Keratinocyte (primary cell): ENCODE measurements around the gene DUSP22. TPM values are rescaled to one million over a fixed set of nuclear protein-coding genes. Genes with fewer than 3 reads are reported as not detected.

Experiments used
- DNase-seq: peaks from one replicate; pipeline ENCODE4 v3.0.0-alpha.2; 2011; ENCODE audit warnings: low read depth, missing footprints, low spot score
- FAIRE-seq: peaks from 2 replicates; lab custom pipeline; 2011; peaks lifted over from hg19 to GRCh38; lab: Jason Lieb, UNC
- H2AFZ ChIP-seq: 2 replicates; pipeline ENCODE4 v1.6.0; 2012; ENCODE audit warnings: low read length, control low read depth, inconsistent platforms; ENCODE audit not compliant: control insufficient read depth
- H3K27ac ChIP-seq: 2 replicates; pipeline ENCODE4 v1.5.1; 2011; ENCODE audit warnings: low read length; ENCODE audit not compliant: control insufficient read depth, insufficient read depth
- H3K27me3 ChIP-seq: 3 replicates; pipeline ENCODE4 v1.6.0; 2011; ENCODE audit warnings: low read length; ENCODE audit not compliant: control insufficient read depth, insufficient read depth; ENCODE audit errors: extremely low read depth
- H3K36me3 ChIP-seq, 2 experiments: 2 replicates in 1 of 2; 3 replicates in 1 of 2; pipeline ENCODE4 v1.5.1; 2011; ENCODE audit warnings: low read length in 2 of 2, mild to moderate bottlenecking in 1 of 2; ENCODE audit not compliant: control insufficient read depth in 2 of 2, insufficient read depth in 2 of 2; ENCODE audit errors: extremely low read depth in 1 of 2
- H3K4me1 ChIP-seq: 3 replicates; pipeline ENCODE4 v1.5.1; 2011; ENCODE audit warnings: low read length; ENCODE audit not compliant: control insufficient read depth, insufficient read depth; ENCODE audit errors: extremely low read depth
- H3K4me2 ChIP-seq: 3 replicates; pipeline ENCODE4 v1.6.0; 2011; ENCODE audit warnings: low read depth, low read length; ENCODE audit not compliant: control insufficient read depth, insufficient read depth; ENCODE audit errors: extremely low read depth
- H3K4me3 ChIP-seq, 3 experiments: fragments of 200-600 bp in 1 of 3; sonication (generic) in 1 of 3; 2 replicates in 2 of 3; 3 replicates in 1 of 3; pipeline ENCODE4 v1.5.1; 2011 to 2016; ENCODE audit warnings: low read length in 3 of 3, mild to moderate bottlenecking in 3 of 3, control low read depth in 2 of 3, inconsistent platforms in 1 of 3, low read depth in 1 of 3, mixed read lengths in 1 of 3, mixed run types in 1 of 3, moderate library complexity in 1 of 3; ENCODE audit not compliant: control insufficient read depth in 2 of 3, insufficient read depth in 2 of 3; ENCODE audit errors: extremely low read depth in 1 of 3
- H3K79me2 ChIP-seq: 2 replicates; pipeline ENCODE4 v1.6.0; 2012; ENCODE audit warnings: low read length; ENCODE audit not compliant: control insufficient read depth, insufficient read depth
- H3K9ac ChIP-seq: 3 replicates; pipeline ENCODE4 v1.6.0; 2011; ENCODE audit warnings: low read length; ENCODE audit not compliant: control insufficient read depth, insufficient read depth; ENCODE audit errors: extremely low read depth
- H3K9me1 ChIP-seq: 3 replicates; pipeline ENCODE4 v1.6.0; 2011; ENCODE audit warnings: low read length; ENCODE audit not compliant: control insufficient read depth, insufficient read depth; ENCODE audit errors: extremely low read depth
- H3K9me3 ChIP-seq: 2 replicates; pipeline ENCODE4 v1.5.1; 2012; ENCODE audit warnings: low read depth, low read length; ENCODE audit not compliant: control insufficient read depth
- H4K20me1 ChIP-seq: 3 replicates; pipeline ENCODE4 v1.6.0; 2011; ENCODE audit warnings: low read length; ENCODE audit not compliant: control insufficient read depth, insufficient read depth; ENCODE audit errors: extremely low read depth
- CTCF ChIP-seq, 3 experiments: IDR thresholded peaks in 1 of 3; conservative IDR thresholded peaks in 1 of 3; optimal IDR thresholded peaks in 1 of 3; 2 replicates in 2 of 3; 3 replicates in 1 of 3; pipeline versions ENCODE3 to v1.5.1; 2011; ENCODE audit warnings: low read length in 3 of 3, mild to moderate bottlenecking in 3 of 3, moderate library complexity in 2 of 3, control low read depth in 1 of 3, inconsistent platforms in 1 of 3; ENCODE audit not compliant: insufficient read depth in 2 of 3; ENCODE audit errors: extremely low read depth in 1 of 3
- EZH2 ChIP-seq: IDR thresholded peaks from one replicate; pipeline ENCODE4 v1.6.1; 2012; ENCODE audit warnings: inconsistent platforms, mild to moderate bottlenecking, low read length, moderate library complexity
- dilution Hi-C: fragments of 300-500 bp; cut with MboI; formaldehyde crosslinking; loops from one replicate; pipeline ENCODE4 v1.7.0; 2020; ENCODE audit warnings: low sequenced_read_pairs; ENCODE audit not compliant: extremely low pct_ligation_motif_present
- polyA plus RNA-seq, 5 experiments: library from polyadenylated mRNA; depleted of rRNA in 3 of 5; stranded (reverse) in 3 of 5; stranded (forward) in 1 of 5; unstranded in 1 of 5; fragments of >200 nt; gene quantifications; 1 replicate in 1 of 5; 2 replicates in 3 of 5; 3 replicates in 1 of 5; pipeline versions ENCODE4 v1.2.1 to v1.2.3, GENCODE V29; 2011 to 2012; ENCODE audit warnings: missing spikeins in 2 of 5, low read depth in 1 of 5, low replicate concordance in 1 of 5

Gene DUSP22
- polyA plus RNA-seq, 1 donor (not counting 4 experiments of a cell fraction or from before 2014, with no cell fraction given): 17.3 TPM

- Histone ChIP-seq H3K4me1 (peaks cover 6% of the 10 kb centered on the region), H4K20me1 (no peaks in the 10 kb centered on the region), H2AFZ (no peak overlapping the region), H3K4me2 (no peak overlapping the region), H3K36me3 (peaks cover 0 to 3% of the 10 kb centered on the region in 2 experiments), H3K4me3 (no peak overlapping the region), H3K9ac (no peak overlapping the region), H3K9me1 (no peaks in the 10 kb centered on the region), H3K79me2 (peaks cover 10% of the 10 kb centered on the region), H3K27me3 (no peaks in the 10 kb centered on the region), H3K9me3 (peaks cover 8% of the 10 kb centered on the region), H3K27ac (no peak overlapping the region)
- DNase-seq (no peak), FAIRE-seq (no peak)
- dilution Hi-C loops: no loop called here
- TF ChIP-seq CTCF (optimal IDR thresholded peaks at IDR 0.05 in 1 of 3, IDR thresholded peaks at IDR 0.05 in 1 of 3, conservative IDR thresholded peaks at IDR 0.05 in 1 of 3; ENCODE audit: extremely low read depth in 1 of 3, insufficient read depth in 2 of 3, low read length in 3 of 3) (no peak), EZH2 (no peak)
These were observed 12.6 kb downstream of the DUSP22 start for GRCh38 chr6:304833-305370.

- TF ChIP-seq CTCF (optimal IDR thresholded peaks at IDR 0.05 in 1 of 3, IDR thresholded peaks at IDR 0.05 in 1 of 3, conservative IDR thresholded peaks at IDR 0.05 in 1 of 3; ENCODE audit: extremely low read depth in 1 of 3, insufficient read depth in 2 of 3, low read length in 3 of 3): no peak
- TF ChIP-seq EZH2: no peak
- peaks cover 6% of the 10 kb centered on the region for H3K4me1 ChIP-seq
- no peak overlapping the region for H3K4me2 ChIP-seq
- FAIRE-seq (no peak), DNase-seq (no peak)
- peaks cover 0 to 3% of the 10 kb centered on the region in 2 experiments for H3K36me3 ChIP-seq
- H2AFZ ChIP-seq: no peak overlapping the region
- no peaks in the 10 kb centered on the region for H3K27me3 ChIP-seq
- dilution Hi-C loops: no loop called here
- peaks cover 4% of the 10 kb centered on the region for H3K79me2 ChIP-seq
- H3K9me1 ChIP-seq: no peaks in the 10 kb centered on the region
- H3K9me3 ChIP-seq: peaks cover 8% of the 10 kb centered on the region
- H3K27ac ChIP-seq: no peak overlapping the region
- no peak overlapping the region for H3K4me3 ChIP-seq
- no peaks in the 10 kb centered on the region for H4K20me1 ChIP-seq
- H3K9ac ChIP-seq: no peak overlapping the region
These were observed 13.3 kb downstream of the DUSP22 start for GRCh38 chr6:305371-306206.
